ENCODE measurements around the gene CARS2.
"Not testable (repeated sequence)": the region's sequence is repeated elsewhere in the genome, so short reads cannot be mapped to it uniquely, and the experiment has no call there.

CARS2 gene

GRCh38 chr13:110697842-110698241 is 8.1 kb downstream of the CARS2 start (continued):
- no peak for TF ChIP-seq GLI2 (tag by site-specific recombination; IDR thresholded peaks at IDR 0.05; ENCODE audit: borderline replicate concordance, low read depth)

GRCh38 chr13:110696776-110697175 is 9.1 kb downstream of the CARS2 start:
- Histone ChIP-seq H3K4me3 (ENCODE audit: low read depth, low read length) (no peak overlapping the region), H3K36me3 (ENCODE audit: control insufficient read depth in 2 of 2, insufficient read depth in 1 of 2, low read length in 2 of 2) (peaks cover 9 to 58% of the 10 kb centered on the region in 2 experiments; a peak in 2 of 3 replicates), H3K9me3 (ENCODE audit: control insufficient read depth, insufficient read depth, low read depth, low read length) (no peaks in the 10 kb centered on the region), H3K4me1 (ENCODE audit: control insufficient read depth, insufficient read depth, low read length) (no peaks in the 10 kb centered on the region), H3K27ac (ENCODE audit: extremely low read depth, low read depth, low read length) (no peak overlapping the region)
- TF ChIP-seq ZNF76 (tag by site-specific recombination; IDR thresholded peaks at IDR 0.05; ENCODE audit: borderline replicate concordance, low read depth) (no peak), ZNF26 (tag by site-specific recombination; IDR thresholded peaks at IDR 0.05) (no peak), REST (tag by site-specific recombination; IDR thresholded peaks at IDR 0.05) (no peak), ZNF423 (tag by site-specific recombination; IDR thresholded peaks at IDR 0.05) (no peak), PRDM6 (tag by site-specific recombination; IDR thresholded peaks at IDR 0.05) (no peak), ZBTB21 (tag by site-specific recombination; IDR thresholded peaks at IDR 0.05) (no peak), ZNF837 (tag by site-specific recombination; IDR thresholded peaks at IDR 0.05) (no peak), ZNF394 (tag by site-specific recombination; IDR thresholded peaks at IDR 0.05; ENCODE audit: borderline replicate concordance) (no peak), ZNF830 (tag by site-specific recombination; IDR thresholded peaks at IDR 0.05; ENCODE audit: low read depth) (no peak), ZNF600 (tag by site-specific recombination; IDR thresholded peaks at IDR 0.05) (no peak)
- CTCF ChIA-PET, result no interaction called here
- POLR2A ChIA-PET, result no interaction called here

- H3K9me3 ChIP-seq (ENCODE audit: control insufficient read depth, insufficient read depth, low read depth, low read length); H3K27ac ChIP-seq (ENCODE audit: extremely low read depth, low read depth, low read length); POLR2A ChIA-PET; H3K4me1 ChIP-seq (ENCODE audit: control insufficient read depth, insufficient read depth, low read length); CTCF ChIA-PET; H3K4me3 ChIP-seq (ENCODE audit: low read depth, low read length): not testable (repeated sequence)
- TF ChIP-seq ZNF146 (tag by site-specific recombination; IDR thresholded peaks at IDR 0.05), result peak; percentile 38; the same call in 1 of the 2 replicates
- H3K36me3 ChIP-seq (ENCODE audit: control insufficient read depth in 2 of 2, insufficient read depth in 1 of 2, low read length in 2 of 2), result peaks cover 3 to 54% of the 10 kb centered on the region in 2 experiments; a peak in 2 of 3 replicates
Observed at GRCh38 chr13:110695774-110696173, 10.1 kb downstream of the CARS2 start.

GRCh38 chr13:110690516-110690915 is 15.4 kb downstream of the CARS2 start:
- Histone ChIP-seq H3K9me3 (ENCODE audit: control insufficient read depth, insufficient read depth, low read depth, low read length) (no peaks in the 10 kb centered on the region), H3K4me3 (ENCODE audit: low read depth, low read length) (no peak overlapping the region), H3K4me1 (ENCODE audit: control insufficient read depth, insufficient read depth, low read length) (no peaks in the 10 kb centered on the region), H3K36me3 (ENCODE audit: control insufficient read depth in 2 of 2, insufficient read depth in 1 of 2, low read length in 2 of 2) (peaks cover 10 to 48% of the 10 kb centered on the region in 2 experiments; a peak in 2 of 3 replicates), H3K27ac (ENCODE audit: extremely low read depth, low read depth, low read length) (no peak overlapping the region)
- CTCF ChIA-PET, result no interaction called here
- POLR2A ChIA-PET, result no interaction called here
- no peak for TF ChIP-seq ZNF366 (tag by site-specific recombination; conservative IDR thresholded peaks at IDR 0.05)
- no peak for TF ChIP-seq ZSCAN4 (tag by site-specific recombination; IDR thresholded peaks at IDR 0.05)
- no peak for TF ChIP-seq ZBTB20 (tag by site-specific recombination; IDR thresholded peaks at IDR 0.05)
- TF ChIP-seq SP3 (tag by site-specific recombination; IDR thresholded peaks at IDR 0.05), result no peak
- TF ChIP-seq SP2 (tag by site-specific recombination; IDR thresholded peaks at IDR 0.05), result no peak
- TF ChIP-seq ZNF324 (tag by site-specific recombination; IDR thresholded peaks at IDR 0.05), result no peak
- TF ChIP-seq ELK4 (IDR thresholded peaks at IDR 0.05; ENCODE audit: borderline replicate concordance, low read depth, low read length), result no peak
- TF ChIP-seq ZNF645 (tag by site-specific recombination; IDR thresholded peaks at IDR 0.05), result no peak
- TF ChIP-seq ZNF473 (tag by site-specific recombination; IDR thresholded peaks at IDR 0.05), result no peak

All from HEK293 (cell line).